ENCODE measurements around the gene ATRX. TPM values are rescaled to one million over a fixed set of nuclear protein-coding genes. Genes with fewer than 3 reads are reported as not detected.

The ATRX gene
- total and polyA plus RNA-seq, 2 of the 8 experiments (the other 6 are each of a cell fraction or from before 2014, with no cell fraction given), result 28.4 to 97.8 TPM

GRCh38 chrX:77679144-77679543 is 106.9 kb downstream of the ATRX start:
- POLR2A ChIA-PET (ENCODE audit: partially characterized antibody), result no interaction called here
- H3K56ac ChIP-seq (replicated peaks; ENCODE audit: insufficient read length, low read depth, low read length), result no peak overlapping the region
- DNase-seq (ENCODE audit: low read depth in 1 of 2, low spot score in 2 of 2) (no peak), FAIRE-seq (peak; percentile 66)
- H2BK12ac ChIP-seq (ENCODE audit: low read depth, low read length), result no peak overlapping the region
- no peak overlapping the region for H4K5ac ChIP-seq (ENCODE audit: insufficient read length, low read depth, low read length)
- CTCF ChIA-PET (ENCODE audit: partially characterized antibody), result no interaction called here
- H4K20me1 ChIP-seq (replicated peaks in 1 of 2; ENCODE audit: control insufficient read depth in 1 of 2, insufficient read depth in 2 of 2, low read length in 2 of 2), result no peaks in the 10 kb centered on the region
- H3K36me3 ChIP-seq (ENCODE audit: control insufficient read depth in 2 of 4, insufficient read depth in 4 of 4, low read length in 3 of 4), result peaks cover 0 to 33% (median 6%) of the 10 kb centered on the region in 4 experiments; a peak in 6 of 8 replicates
- H2AK5ac ChIP-seq (ENCODE audit: low read depth, low read length), result no peak overlapping the region
- TF ChIP-seq MAFK (IDR thresholded peaks at IDR 0.05; ENCODE audit: low read depth, low read length) (peak; percentile 27; the same call in 1 of the 2 replicates), SP4 (IDR thresholded peaks at IDR 0.05; ENCODE audit: low read length) (no peak), POLR2A (IDR thresholded peaks at IDR 0.05; ENCODE audit: control extremely low read depth in 1 of 2, low read depth in 2 of 2, low read length in 2 of 2) (no peak)
- H3K9me3 ChIP-seq (ENCODE audit: insufficient read depth in 2 of 2, low read depth in 1 of 2, low read length in 1 of 2), result no peaks in the 10 kb centered on the region
- H2BK5ac ChIP-seq (ENCODE audit: low read depth, low read length), result no peak overlapping the region
- H3K9ac ChIP-seq (replicated peaks in 1 of 4; ENCODE audit: extremely low read depth in 1 of 4, low read depth in 3 of 4, low read length in 3 of 4), result no peak overlapping the region
- no peak overlapping the region for H3K4me2 ChIP-seq (ENCODE audit: insufficient read depth in 1 of 2, low read depth in 2 of 2, low read length in 2 of 2)
- no peak overlapping the region for H4K8ac ChIP-seq (ENCODE audit: extremely low read depth, insufficient read depth, low read length)
- no peaks in the 10 kb centered on the region for H3K27me3 ChIP-seq (replicated peaks in 1 of 4; ENCODE audit: control insufficient read depth in 3 of 4, extremely low read depth in 1 of 4, insufficient read depth in 3 of 4, low read length in 3 of 4)
- no peaks in the 10 kb centered on the region for H3K4me1 ChIP-seq (replicated peaks in 1 of 4; ENCODE audit: control insufficient read depth in 3 of 4, insufficient read depth in 4 of 4, low read length in 3 of 4)
- no peak overlapping the region for H2BK15ac ChIP-seq (ENCODE audit: low read length)
- no peak overlapping the region for H3K14ac ChIP-seq (ENCODE audit: insufficient read length)
- H3K79me2 ChIP-seq (ENCODE audit: control insufficient read depth in 1 of 2, insufficient read depth in 2 of 2, low read length in 2 of 2), result no peaks in the 10 kb centered on the region; a peak in 1 of 4 replicates
- no peak overlapping the region for H3K4ac ChIP-seq (replicated peaks; ENCODE audit: insufficient read length, low read depth, low read length)
- 91% methylated on average over 1 of the region's 1 CpG; no CpG with 5 or more reads in 1 of the 2 experiments for WGBS, 2 experiments (ENCODE audit: extremely low coverage in 1 of 2, insufficient coverage in 1 of 2, insufficient read length in 1 of 2, insufficient replicate concordance in 2 of 2, low coverage in 1 of 2, low lambda C conversion rate in 2 of 2, missing lambda C conversion rate in 1 of 2)
- H3K79me1 ChIP-seq (ENCODE audit: low read depth, low read length), result no peaks in the 10 kb centered on the region
- H2BK120ac ChIP-seq (replicated peaks; ENCODE audit: low read depth, low read length), result no peak overlapping the region
- no peak overlapping the region for H3K23ac ChIP-seq (ENCODE audit: insufficient read length)
- H4K91ac ChIP-seq (replicated peaks; ENCODE audit: insufficient read length, low read length), result no peak overlapping the region
- no peak overlapping the region for H2AFZ ChIP-seq (ENCODE audit: low read length)
- no peak overlapping the region for H3K18ac ChIP-seq (ENCODE audit: extremely low read depth, low read length)
- no peak overlapping the region for H2BK20ac ChIP-seq (ENCODE audit: low read length)
- H3K27ac ChIP-seq (ENCODE audit: low read depth, low read length), result no peak overlapping the region
- H3K23me2 ChIP-seq (ENCODE audit: low read depth, low read length), result no peaks in the 10 kb centered on the region
- H3K4me3 ChIP-seq (ENCODE audit: extremely low read depth in 1 of 4, insufficient read depth in 2 of 4, low read depth in 3 of 4, low read length in 4 of 4), result no peak overlapping the region

All from H1 (cell line).